ENCODE measurements around the gene PPFIA2.

Gene PPFIA2

DNA sequence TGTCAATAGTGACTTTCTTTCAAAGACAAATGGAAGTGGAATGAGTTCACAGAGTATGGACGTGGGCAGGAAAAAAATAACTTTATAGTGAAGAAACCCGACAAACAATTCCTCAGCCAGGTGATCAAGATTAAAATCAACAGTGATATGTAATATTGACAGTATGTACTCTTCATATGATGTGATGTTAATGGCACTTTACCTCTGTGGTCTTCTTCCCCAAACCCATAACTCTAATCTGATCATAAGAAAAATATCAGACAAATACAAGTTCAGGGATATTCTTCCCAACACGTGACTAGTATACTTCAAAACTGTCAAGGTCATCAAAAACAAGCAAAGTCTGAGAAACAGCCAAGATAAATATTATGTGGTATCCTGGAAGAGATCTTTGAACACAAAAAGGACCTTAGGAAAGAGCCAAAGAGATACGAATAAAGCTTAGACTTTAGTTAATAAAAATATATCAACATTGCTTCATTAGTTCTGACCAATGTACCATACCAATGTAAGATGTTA is 215.5 kb downstream of the PPFIA2 start:
- DNase-seq = no peak

DNA sequence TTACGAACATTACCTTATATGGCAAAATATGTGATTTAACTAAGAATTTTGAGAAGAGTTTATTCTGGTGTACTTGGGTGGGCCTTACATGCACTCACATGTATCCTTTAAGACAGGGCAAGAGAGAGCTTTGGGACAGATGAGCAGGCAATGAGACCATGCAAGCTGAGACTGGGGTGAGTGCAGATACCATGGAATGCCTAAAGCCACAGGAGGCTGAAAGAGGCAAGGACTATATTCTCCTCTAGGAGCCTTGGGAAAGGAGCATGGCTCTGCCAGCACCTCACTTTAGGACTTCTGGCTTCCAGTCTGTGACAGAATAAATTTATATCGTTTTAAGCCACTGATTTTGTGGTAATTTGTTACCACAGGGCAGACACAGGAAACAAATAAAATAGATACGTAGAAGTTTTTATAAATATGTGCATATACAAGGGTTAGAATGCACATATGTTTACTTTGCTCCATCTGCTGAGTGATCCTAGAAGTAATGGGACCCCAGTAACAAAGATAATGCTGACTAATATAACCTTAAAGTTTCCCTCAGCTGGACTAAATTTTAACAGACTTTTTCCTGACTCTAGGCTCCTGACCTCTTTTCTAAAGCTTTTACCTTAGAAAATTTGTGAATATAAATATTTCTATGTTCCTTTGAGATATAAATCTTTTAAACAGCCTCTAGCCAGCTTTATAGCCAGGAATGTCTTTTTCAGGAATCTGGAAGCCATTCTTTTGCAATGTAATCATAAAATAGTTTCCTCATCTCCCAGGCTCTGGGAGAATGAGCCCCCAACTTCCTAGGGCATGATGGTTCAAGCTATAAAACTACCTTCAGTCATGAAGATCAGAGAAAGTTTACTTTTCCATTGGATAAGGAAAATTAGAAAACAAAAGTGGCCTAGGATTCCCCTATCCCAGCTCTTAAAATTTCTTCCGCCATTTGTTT is 216.8 kb downstream of the PPFIA2 start:
- DNase-seq = no peak

DNA sequence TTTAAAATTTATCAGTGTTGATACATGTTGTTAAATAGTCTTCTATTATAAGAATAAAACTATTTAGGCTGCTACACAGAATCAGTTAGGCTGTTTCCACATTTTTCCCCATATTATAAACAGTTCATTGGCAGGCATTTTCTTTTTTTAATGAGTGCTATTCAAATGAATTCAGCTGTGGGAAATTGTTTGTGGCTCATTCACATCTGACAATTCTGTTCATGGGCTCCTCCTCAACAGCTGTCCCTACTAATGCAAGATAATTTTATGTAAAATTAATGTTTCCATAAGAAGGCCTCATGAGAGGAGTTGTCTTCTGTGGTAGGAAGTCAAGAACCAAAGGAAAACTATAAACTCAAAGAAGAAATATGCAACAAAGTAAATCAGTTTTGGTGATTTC is 218.0 kb downstream of the PPFIA2 start:
- DNase-seq = no peak

DNA sequence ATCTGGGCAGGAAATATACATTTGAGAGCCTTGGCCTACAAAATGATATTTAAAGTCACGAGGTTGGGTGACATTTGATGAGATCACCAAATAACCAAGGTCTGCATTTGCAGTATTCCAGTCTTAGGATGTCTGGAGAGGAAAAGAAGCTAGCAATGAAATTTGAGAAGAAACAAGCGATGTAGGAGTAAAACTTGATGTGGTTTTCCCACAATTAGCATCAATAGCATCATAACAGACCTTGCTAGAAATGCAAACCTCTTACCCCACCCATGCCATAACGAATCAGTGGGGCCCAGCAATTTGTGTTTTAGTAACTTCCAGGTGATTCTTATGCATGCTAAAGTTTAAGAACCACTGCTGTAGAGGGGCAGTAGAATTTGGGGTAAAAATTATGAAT is 219.9 kb downstream of the PPFIA2 start:
- no peak for DNase-seq

DNA sequence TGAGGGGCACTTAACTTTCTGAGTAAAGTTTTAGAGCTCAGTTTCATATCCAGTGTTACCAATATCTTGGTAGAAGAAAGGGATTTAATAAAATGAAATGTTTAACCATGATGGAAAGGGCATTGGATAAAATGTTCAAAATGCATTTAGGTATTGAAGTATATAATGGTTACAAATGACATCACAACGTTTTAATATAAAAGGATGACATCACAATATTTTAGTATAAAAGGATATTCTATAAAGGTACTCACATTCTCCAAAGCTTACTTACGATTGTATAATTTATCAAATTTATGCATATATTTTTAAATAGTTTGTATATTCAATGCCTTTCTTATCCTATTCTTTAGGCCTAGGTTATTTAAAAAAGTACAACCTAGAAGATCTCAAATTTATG is 226.1 kb downstream of the PPFIA2 start:
- no peak for DNase-seq

DNA sequence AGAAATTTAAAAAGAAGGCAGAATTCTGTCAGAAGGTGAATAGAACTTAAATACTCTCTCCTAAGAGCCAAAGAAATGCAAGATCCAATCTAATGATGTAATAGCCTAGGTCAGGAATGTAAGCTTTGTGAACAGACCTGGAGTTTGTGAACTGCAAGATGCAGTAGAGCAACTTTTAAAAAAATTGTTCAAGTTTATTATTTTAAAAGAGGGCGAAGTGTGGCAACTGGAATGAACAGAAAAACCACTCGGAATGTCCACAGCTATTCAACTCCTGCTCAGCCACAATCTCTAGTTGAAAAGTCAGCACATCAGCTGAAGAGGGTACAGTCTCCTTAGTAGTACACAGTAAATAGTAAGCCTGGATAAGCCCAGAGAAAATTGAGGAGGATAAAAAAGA is 228.8 kb downstream of the PPFIA2 start:
- no peak for DNase-seq

DNA sequence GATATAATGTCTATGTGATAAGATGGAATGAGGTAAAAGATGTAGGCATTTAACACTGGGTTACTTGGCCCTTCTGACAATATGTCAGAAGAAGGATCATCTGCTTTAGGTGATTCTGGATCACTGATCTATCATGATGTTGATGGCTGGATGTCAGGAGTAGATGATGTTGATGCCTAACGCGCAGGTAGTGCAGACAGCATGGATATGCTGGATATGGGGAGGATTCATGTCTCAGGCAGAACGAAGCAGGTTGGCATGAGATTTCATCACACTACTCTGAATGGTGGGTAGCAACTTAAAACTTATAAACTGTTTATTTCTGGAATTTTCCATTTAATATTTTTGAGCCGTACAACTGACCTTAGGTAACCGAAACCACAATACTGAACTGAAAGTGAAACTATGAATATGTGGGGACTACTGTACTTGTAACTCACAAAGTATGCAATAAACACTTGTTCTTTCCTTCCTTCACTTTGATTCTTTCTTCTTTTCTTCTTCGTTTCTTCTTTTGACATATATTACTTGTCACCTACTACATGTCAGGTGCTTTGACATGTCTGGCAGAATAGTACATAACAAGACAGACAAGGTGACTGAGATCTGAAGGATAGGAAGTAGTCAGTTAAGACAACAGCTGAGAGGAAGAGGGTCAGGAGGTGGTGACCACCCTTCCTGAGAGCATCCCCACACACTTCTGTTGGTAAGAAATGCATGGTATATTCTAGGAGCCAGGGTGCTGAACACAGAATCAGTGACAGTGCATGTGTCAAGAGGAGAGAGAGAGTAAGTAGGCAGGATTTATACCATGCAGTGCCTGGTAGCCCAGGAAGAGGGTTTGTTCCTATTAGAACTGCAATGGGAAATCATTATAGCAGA is 238.8 kb downstream of the PPFIA2 start:
- DNase-seq = no peak

DNA sequence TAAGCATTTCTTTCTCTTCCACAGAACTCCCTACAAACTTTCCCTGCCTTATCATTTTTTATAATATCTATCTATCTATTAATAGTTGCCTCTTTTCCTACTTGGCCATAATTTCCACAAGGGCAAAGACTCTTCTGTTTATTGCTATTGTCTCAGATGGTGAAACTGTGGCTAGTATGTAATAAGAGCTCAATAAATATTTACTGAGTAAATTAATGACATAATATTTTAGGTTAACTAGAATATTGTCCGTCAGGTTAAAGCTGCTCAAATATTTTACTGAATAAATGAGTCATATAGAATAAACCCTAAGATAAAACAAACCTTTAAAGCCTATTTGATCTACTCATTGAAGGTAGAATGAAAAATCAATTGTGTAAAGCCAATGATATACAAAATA is 240.5 kb downstream of the PPFIA2 start:
- no peak for DNase-seq

DNA sequence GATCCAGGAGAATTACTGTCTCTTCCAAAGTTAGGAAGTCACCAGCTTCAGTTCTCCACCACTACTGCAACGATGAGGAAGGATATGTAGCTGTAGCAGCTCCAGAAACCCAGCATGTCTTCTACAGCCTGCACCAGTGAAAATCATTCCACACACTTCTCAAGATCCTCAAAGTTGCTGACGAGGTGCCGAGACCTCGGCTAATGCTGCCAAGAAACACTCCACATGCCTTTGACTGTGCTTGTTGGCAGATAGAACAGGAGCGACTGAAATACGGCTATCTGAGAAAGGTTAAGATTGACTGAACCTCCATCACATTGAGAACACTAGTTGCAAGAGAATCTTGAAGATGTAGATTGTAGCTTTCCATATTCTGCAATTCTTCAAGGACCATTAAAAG is 241.9 kb downstream of the PPFIA2 start:
- DNase-seq = no peak

DNA sequence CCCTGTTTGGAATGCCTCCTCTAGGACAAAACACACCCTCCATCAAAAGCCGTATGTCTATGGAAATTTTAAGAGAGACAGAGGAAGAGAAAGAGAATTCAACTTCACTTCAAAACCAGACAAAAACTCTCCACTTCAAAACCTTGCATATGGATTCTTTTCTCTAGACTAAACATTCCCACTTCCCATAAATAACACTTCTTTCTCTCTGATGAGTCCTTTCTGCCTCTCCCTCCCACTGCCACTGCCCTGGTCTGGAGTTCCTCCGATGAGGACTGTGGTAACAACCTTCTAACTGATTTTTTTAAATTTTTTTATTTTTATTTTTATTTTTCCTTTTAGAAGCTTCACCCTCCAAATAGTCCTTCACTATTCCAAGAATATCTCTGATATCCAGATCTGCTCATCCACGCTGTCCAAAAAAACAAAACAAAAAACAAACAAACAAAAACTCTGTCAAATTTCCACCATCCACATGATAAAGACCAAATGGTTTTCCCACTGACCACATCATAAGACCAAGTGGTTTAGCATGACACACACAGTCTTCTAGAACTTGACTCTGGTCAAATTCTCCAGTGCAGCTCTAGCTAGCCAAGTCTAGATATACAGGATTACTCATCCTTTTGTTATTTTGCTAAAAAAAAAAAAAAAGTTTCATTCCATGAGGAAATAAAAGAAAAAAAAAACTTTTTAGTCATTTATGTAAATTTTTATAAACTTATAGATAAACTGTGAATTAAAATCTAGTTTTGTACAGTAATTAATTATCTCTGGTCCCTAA is 256.0 kb downstream of the PPFIA2 start:
- no peak for DNase-seq

DNA sequence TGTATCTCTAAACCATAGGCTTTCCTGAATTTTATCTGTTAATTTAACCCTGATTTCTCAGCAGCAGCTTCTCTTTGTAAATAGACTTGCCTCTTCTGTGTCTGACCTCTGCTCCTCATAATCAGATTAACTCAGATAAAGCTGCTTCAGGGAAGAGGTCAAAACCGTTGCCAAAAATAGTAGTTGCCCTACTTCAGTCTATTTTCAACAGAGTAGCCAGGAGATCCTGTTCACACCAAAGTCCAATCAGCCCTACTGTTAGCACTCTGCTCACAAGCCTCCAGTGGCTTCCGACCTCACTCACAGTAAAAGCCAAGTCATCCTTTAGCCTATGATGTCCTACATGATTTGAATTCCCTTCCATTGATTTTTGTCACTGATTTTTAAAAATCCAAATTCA is 258.4 kb downstream of the PPFIA2 start:
- DNase-seq = peak in 1 of 2 experiments; percentile 37

DNA sequence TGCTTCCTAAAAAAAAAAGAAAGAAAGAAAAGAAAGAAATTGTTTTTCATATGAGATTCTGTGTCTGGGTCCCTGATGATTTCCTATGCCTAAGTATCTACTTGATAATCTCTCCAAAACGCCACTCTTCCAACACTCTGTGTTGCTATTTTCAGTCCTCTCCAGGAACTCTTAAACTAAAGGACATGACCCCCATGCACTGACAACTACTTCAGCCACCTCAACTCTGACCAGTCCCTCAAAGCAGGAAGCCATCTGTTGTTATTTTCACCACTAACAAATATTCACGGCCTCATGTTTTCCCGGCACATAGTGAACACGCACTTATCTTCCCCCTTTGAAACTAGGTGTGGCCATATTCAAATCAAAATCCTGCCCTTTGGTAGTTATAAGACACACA is 259.3 kb downstream of the PPFIA2 start:
- DNase-seq = peak in 1 of 2 experiments; percentile 4

DNA sequence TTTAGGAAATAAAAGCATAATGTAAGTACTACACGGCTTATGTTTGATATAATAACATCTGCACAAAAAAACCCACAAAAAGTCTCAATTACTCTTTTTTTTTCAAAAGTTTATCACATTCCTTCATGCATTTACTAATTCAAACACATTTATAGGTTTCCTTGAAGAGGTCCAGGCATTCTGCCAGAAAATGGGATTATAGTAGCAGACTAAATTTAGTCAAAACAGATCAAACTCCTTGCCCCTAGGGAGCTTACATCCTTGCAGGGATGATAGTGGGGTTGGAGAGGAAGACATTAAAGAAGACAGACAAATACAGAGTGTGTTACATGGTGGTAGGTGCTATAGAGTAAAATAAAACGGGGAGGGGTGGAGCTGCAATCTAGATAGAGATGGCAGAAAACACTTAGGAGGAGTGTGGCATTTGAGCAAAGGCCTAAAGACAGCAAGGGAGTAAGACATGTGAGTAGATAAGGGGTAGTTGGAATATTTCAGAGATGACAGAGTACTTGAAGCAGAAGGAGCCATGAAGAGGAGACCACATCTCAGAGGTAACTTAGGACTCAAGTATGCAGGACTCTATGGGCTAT is 266.9 kb downstream of the PPFIA2 start:
- DNase-seq = peak; percentile 48 to 81

DNA sequence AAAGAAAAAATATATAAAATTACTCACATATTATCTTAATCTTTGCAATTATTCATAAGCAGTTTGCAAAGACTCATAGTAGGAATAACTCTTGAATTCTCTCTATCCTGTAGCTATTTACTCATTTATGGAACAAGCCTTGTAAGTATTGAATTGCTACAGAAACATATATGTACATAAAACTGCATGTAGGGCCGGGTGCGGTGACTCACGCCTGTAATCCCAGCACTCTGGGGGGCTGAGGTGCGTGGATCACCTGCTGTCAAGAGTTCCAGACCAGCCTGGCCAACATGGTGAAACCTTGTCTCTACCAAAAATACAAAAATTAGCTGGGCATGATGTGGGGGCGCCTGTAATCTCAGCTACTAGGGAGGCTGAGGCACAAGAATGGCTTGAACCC is 286.2 kb downstream of the PPFIA2 start:
- no peak for DNase-seq

DNA sequence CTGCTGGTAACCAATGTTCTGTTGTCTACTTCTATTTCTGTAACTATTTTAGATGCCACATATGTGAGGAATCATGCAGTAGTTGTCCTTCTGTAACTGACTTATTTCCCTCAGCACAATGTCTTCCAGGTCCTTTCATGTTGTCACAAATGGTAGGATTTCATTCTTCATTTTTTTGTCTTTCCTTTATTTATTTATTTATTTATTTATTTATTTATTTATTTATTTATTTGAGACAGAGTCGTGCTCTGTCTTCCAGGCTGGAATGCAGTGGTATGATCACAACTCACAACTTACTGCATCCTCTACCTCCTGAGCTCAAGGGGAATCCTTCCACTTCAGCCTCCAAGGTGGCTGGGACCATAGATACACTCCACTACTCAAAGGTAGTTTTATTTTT is 288.2 kb downstream of the PPFIA2 start:
- no peak for DNase-seq

DNA sequence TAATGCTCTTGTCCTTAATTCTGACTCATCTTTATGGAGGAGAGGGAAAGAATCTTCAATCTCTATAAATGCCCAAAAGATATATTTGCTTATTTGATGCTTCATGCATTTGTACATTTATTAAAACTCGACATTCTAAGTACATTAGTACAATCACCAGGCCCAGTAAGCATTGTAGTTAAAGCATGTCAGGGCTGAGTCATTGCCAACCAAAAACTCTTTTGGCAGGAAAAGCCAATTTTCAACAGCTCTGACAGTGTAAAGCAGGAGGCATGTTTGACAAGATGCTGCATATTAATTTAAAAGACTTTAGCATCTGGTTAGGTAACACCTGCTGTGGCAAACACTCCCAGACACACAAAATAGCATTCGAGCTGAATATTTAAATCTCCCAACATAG is 290.9 kb downstream of the PPFIA2 start:
- peak in 1 of 2 experiments; percentile 72 for DNase-seq

DNA sequence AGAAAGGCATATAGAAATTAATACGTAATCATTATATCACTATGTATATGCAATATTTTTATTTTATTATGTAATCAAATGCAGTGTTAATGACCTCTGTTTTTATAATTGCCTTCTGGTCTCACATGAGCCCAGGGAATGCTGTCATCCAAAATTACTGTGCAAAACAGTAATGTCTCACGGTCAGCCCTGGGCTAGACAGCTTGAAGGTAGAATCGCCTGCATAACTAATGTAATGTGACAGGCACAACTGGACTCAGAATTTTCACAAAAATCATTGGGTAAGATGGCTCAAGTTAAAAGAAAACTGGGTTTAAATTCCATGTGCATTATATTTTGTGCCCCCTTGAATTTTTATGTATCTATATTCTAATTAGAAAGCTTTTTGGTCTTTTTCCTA is 293.3 kb downstream of the PPFIA2 start:
- DNase-seq = no peak

DNA sequence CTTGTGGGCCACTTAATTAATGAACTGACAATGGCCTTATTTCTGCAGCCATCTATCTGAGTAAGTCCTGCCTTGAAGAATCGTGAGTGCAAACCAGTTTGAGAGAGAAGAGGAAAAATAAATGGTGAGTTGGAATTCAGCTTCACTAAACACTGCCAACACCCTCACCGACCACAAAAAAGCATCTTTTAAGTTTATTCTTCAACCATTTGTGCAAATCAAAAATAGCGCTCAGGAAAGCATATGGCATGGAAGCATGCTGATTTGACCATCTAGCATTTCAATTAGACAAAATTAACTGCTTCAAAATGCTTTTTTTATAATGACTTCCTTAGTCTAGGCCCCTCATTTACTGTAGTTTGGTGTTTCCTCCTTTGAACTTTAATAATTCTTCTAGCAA is 294.0 kb downstream of the PPFIA2 start:
- DNase-seq = no peak

DNA sequence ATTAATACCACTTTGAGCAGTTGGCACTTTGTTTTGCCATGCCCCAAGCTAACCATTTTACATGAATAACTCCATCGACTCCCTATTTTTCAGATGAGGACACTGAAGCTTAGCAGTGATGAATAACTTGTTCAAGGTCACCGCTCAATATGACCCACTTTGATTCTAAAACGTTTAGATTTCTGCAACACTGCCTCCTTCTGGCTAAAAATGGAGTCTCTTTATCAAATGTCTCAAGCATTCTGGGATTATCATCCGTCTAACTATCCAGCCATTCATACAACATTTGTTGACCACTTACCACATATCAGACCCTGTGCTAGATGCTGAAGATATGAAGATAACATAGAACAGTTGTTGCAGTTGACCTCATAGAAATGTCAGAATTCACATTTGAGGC is 298.0 kb downstream of the PPFIA2 start:
- DNase-seq = no peak

DNA sequence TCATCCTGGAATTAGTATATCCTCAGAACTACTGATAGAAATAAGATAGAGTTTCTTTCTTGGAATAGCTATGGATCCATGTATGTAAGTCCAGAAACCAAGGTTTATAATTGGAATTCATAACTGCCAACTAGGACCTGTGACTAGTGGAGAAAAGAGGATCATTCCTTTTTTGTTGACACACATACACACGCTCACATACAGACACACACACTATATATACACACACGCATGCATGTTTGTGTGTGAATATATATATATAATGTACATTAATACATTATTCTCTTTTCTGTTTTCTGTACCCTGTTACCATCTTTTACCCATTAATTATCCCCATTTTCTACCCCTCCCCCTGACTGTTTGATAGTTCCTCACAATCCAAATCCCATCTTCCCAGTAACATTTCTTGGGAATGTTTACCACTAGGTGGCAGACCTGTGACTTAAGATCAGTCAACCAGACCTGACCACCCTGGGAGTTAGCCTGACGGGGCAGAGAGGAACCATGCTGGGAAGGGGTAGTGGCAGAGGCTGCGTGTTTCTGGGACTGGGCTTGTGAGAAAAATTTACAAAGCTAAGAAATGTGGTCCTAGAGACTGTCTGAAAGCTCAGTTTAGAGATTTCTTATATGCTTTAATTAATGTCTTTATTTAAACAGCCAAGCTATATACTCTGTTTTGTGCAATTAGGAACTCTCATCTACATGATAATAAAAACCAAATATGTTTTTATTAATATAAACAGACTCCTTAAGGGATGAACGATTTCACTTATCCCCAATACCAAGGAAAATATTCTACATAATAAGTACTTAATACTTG is 308.0 kb downstream of the PPFIA2 start:
- peak; percentile 62 to 80 for DNase-seq

DNA sequence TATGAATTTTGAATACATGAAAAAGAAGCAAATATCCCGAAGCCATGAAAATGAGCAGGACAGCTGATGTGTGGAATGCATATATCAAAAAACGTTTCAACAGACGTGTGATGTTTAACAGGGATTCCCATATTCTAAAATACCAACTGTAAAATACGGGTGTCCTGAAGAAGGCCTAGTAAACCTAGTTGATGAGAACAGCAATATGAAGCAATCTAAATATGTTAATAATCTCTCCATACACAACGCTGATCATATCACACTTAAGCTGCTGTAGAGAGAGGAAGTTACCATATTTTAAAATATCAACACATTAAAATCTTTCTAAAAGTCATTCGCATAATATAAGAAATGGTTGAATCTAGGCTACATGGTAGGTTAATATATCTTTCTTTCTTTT is 317.5 kb downstream of the PPFIA2 start:
- DNase-seq = no peak

DNA sequence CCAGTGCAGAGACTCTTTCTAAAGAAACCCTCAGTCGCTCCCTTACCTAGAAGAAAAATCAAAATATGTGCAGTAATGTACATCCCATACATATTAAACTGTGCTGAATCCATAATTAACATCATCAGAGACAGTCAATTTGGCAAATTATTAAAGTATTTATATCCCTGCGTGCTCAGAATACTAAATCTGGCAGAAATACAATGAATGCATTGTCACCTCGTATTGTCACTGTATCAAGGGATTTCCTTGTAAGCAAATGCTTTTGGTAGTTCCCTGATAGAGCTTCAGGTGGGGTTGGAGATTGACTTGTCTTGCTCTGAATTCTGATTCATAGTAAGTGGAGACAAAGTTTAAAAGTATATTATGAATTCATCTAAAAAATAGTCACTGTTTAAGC is 319.1 kb downstream of the PPFIA2 start:
- no peak for DNase-seq

Data from NCI-H524 (cell line).